ENCODE measurements around the gene PHYH.

PHYH gene

GRCh38 chr10:13310518-13311176 lies 10.8 kb upstream of the PHYH start:
- no peak overlapping the region for H3K27ac ChIP-seq (replicated peaks)
- no peak for TF ChIP-seq POLR2AphosphoS5 (IDR thresholded peaks at IDR 0.05; ENCODE audit: low read depth)
- no peak for TF ChIP-seq GABPA (IDR thresholded peaks at IDR 0.05; ENCODE audit: low read depth)
- TF ChIP-seq REST (IDR thresholded peaks at IDR 0.05; ENCODE audit: insufficient replicate concordance, low read depth): no peak
- TF ChIP-seq SPI1 (IDR thresholded peaks at IDR 0.05; ENCODE audit: borderline replicate concordance, low read depth): no peak
- no peak overlapping the region for H3K4me3 ChIP-seq (replicated peaks; ENCODE audit: insufficient read depth, low read length)
- H3K27me3 ChIP-seq (ENCODE audit: insufficient read depth, poor library complexity, severe bottlenecking): no peaks in the 10 kb centered on the region
- no peak for DNase-seq (ENCODE audit: low read depth in 1 of 2, low spot score in 1 of 2)

GRCh38 chr10:13309792-13310191 lies 9.9 kb upstream of the PHYH start:
- Histone ChIP-seq H3K4me3 (replicated peaks; ENCODE audit: insufficient read depth, low read length) (no peak overlapping the region), H3K27ac (replicated peaks) (no peak overlapping the region), H3K27me3 (ENCODE audit: insufficient read depth, poor library complexity, severe bottlenecking) (no peaks in the 10 kb centered on the region)
- TF ChIP-seq SPI1 (IDR thresholded peaks at IDR 0.05; ENCODE audit: borderline replicate concordance, low read depth): no peak
- TF ChIP-seq REST (IDR thresholded peaks at IDR 0.05; ENCODE audit: insufficient replicate concordance, low read depth): no peak
- no peak for TF ChIP-seq POLR2AphosphoS5 (IDR thresholded peaks at IDR 0.05; ENCODE audit: low read depth)
- DNase-seq (ENCODE audit: low read depth in 1 of 2, low spot score in 1 of 2): no peak

- no peak overlapping the region for H3K27ac ChIP-seq (replicated peaks)
- H3K4me3 ChIP-seq (replicated peaks; ENCODE audit: insufficient read depth, low read length): no peak overlapping the region
- TF ChIP-seq GABPA (IDR thresholded peaks at IDR 0.05; ENCODE audit: low read depth) (no peak), SPI1 (IDR thresholded peaks at IDR 0.05; ENCODE audit: borderline replicate concordance, low read depth) (no peak), REST (IDR thresholded peaks at IDR 0.05; ENCODE audit: insufficient replicate concordance, low read depth) (no peak), CTCF (IDR thresholded peaks at IDR 0.05; ENCODE audit: insufficient read depth, low read length) (no peak), POLR2AphosphoS5 (IDR thresholded peaks at IDR 0.05; ENCODE audit: low read depth) (no peak)
- no peak for DNase-seq (ENCODE audit: low read depth in 1 of 2, low spot score in 1 of 2)
- no peaks in the 10 kb centered on the region for H3K27me3 ChIP-seq (ENCODE audit: insufficient read depth, poor library complexity, severe bottlenecking)
Measured at GRCh38 chr10:13308096-13308495, 8.2 kb upstream of the PHYH start.

GRCh38 chr10:13306103-13306502 lies 6.2 kb upstream of the PHYH start:
- H3K27me3 ChIP-seq (ENCODE audit: insufficient read depth, poor library complexity, severe bottlenecking): no peaks in the 10 kb centered on the region
- no peak overlapping the region for H3K27ac ChIP-seq (replicated peaks)
- no peak for TF ChIP-seq GABPA (IDR thresholded peaks at IDR 0.05; ENCODE audit: low read depth)
- TF ChIP-seq REST (IDR thresholded peaks at IDR 0.05; ENCODE audit: insufficient replicate concordance, low read depth): no peak
- no peak for TF ChIP-seq SPI1 (IDR thresholded peaks at IDR 0.05; ENCODE audit: borderline replicate concordance, low read depth)
- TF ChIP-seq CTCF (IDR thresholded peaks at IDR 0.05; ENCODE audit: insufficient read depth, low read length): no peak
- TF ChIP-seq POLR2AphosphoS5 (IDR thresholded peaks at IDR 0.05; ENCODE audit: low read depth): no peak
- no peak overlapping the region for H3K4me3 ChIP-seq (replicated peaks; ENCODE audit: insufficient read depth, low read length)
- DNase-seq (ENCODE audit: low read depth in 1 of 2, low spot score in 1 of 2): no peak

Measured in HL-60 (cell line).